ENCODE data around the gene CALML4.

The CALML4 gene

DNA sequence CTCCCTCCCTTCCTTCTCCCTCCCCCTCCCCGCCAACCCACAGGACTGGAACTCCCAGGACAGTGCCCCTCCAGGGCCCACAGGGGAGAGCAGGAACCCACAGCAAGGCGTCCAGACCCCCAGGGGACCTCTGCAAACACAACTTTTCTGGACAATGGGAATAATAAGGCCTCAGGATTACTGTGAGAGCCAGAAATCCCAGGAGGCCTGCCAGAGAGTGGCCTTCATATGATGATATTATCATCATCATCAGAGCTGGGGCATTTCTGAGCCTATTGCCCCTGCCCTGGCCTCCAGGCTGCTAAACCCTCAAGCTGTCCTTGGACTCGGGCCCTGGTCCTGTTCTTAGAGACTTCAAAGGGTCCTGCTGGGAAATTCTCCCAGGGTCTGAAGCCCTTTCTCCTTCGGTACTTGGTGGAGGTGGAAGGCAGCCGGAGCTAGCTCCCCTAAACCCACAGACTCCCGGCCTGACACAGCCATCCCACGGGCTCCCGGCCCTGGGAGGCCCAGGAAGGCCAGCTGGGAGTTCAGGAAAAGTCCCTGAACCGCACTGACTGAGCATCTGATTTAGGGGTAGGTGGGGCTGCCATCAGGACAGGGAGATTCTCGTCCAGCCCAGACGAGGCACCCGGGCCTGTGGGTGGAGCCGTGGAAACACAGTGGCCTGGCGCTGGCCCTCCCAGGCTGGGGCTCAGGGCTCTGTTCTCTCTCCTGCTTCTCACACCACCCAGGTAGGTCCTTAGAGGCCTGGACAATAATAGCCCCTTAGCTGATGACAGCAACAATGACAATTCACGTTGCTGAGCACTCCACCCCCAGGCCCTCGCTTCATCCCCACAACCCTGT, 4.9 kb downstream of the CALML4 start:
- Histone ChIP-seq H3K27ac (ENCODE audit: low read length) (no peak overlapping the region), H3K27me3 (ENCODE audit: control insufficient read depth in 1 of 2, insufficient read depth in 2 of 2, low read length in 2 of 2) (no peaks in the 10 kb centered on the region), H3K4me1 (ENCODE audit: control insufficient read depth, insufficient read depth, low read length) (peaks cover 26% of the 10 kb centered on the region), H3K9me3 (ENCODE audit: control insufficient read depth in 2 of 2, low read length in 2 of 2) (no peaks in the 10 kb centered on the region), H3K9ac (ENCODE audit: low read length in 2 of 2) (no peak overlapping the region), H3K36me3 (ENCODE audit: control insufficient read depth in 2 of 2, insufficient read depth in 2 of 2, low read length in 2 of 2) (no peaks in the 10 kb centered on the region), H3K4me3 (ENCODE audit: low read length in 2 of 2) (no peak overlapping the region)

DNA sequence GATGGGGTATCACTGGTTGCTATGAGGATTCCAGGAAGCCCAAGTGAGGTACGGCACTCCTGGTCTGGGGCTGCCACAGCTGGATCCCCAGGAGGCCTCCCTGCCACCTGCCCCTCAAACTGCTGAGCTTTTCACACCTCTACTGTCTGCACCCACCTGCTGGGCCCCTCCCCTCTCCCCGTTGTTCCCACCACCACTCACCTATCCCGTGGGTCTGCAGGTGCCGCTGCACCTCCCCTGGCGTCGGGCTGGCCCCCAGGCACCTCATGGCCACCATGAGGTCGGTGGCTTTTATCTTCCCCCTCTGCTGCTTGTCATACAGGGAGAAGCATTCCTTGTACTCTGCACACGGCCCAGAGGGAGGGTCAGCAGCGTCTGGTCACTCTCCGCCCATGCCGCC, 5.8 kb downstream of the CALML4 start:
- Histone ChIP-seq H3K27me3 (ENCODE audit: control insufficient read depth in 1 of 2, insufficient read depth in 2 of 2, low read length in 2 of 2) (no peaks in the 10 kb centered on the region), H3K9ac (ENCODE audit: low read length in 2 of 2) (no peak overlapping the region), H3K27ac (ENCODE audit: low read length) (no peak overlapping the region), H3K9me3 (ENCODE audit: control insufficient read depth in 2 of 2, low read length in 2 of 2) (no peaks in the 10 kb centered on the region), H3K36me3 (ENCODE audit: control insufficient read depth in 2 of 2, insufficient read depth in 2 of 2, low read length in 2 of 2) (no peaks in the 10 kb centered on the region), H3K4me3 (ENCODE audit: low read length in 2 of 2) (no peak overlapping the region), H3K4me1 (ENCODE audit: control insufficient read depth, insufficient read depth, low read length) (peaks cover 20% of the 10 kb centered on the region)

DNA sequence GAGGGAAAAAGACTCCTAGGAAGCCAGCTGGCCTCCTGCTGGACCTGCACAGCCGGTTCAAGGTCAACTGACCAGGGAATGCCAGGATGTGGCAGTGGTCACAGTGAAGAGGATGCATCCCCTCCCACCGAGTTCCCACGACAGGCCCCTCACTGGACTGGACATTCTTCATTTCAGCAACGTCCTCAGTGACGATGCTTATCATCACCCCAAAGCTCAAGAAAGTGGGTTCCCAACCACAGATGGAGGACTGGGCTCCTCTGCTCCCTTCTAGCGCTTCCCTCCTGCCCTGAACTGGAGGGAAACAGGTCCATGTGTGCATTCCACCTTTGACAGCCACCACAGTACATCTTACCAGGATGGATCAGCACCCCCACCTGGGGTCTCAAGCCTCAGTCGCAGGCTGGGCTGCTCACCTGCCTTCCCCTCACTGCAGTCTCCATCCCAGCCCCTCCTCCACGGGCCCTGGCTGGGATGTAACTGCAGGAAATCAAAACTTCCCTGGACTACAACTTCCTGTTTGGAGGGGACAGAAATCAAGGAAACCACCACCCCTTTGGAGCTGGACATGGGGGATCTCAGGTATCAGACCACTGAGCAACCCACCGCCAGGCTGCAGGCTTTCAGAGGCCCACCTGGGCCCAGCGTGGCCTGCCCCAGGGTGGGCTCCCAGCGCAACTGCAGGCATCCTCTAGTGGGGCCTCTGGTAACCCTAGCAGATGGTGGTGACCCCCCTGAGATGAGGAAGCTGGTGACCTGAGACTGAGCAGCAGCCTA, 7.3 kb downstream of the CALML4 start:
- H3K9ac ChIP-seq (ENCODE audit: low read length in 2 of 2): no peak overlapping the region
- H3K27ac ChIP-seq (ENCODE audit: low read length): no peak overlapping the region
- no peaks in the 10 kb centered on the region for H3K27me3 ChIP-seq (ENCODE audit: control insufficient read depth in 1 of 2, insufficient read depth in 2 of 2, low read length in 2 of 2)
- no peaks in the 10 kb centered on the region for H3K9me3 ChIP-seq (ENCODE audit: control insufficient read depth in 2 of 2, low read length in 2 of 2)
- H3K4me1 ChIP-seq (ENCODE audit: control insufficient read depth, insufficient read depth, low read length): peaks cover 21% of the 10 kb centered on the region
- H3K36me3 ChIP-seq (ENCODE audit: control insufficient read depth in 2 of 2, insufficient read depth in 2 of 2, low read length in 2 of 2): peaks cover under 1 to 4% of the 10 kb centered on the region in 2 donors
- no peak overlapping the region for H3K4me3 ChIP-seq (ENCODE audit: low read length in 2 of 2)

DNA sequence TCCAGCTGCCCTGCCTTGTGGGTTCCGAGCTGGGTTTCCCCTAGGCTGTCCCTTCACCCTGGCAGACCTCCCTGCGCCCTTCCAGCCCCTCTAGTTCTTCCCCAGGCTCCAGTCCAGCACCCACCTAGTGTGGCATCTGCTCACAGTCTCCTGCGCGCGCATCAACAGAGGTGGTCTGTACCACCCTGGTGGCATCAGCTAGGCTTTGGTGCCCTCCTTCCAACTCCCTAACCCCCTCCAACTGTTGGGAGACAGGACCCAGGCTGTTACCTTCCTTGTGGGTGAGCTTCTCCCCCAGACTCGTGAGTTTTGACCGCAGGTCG, 8.0 kb downstream of the CALML4 start:
- Histone ChIP-seq H3K27me3 (ENCODE audit: control insufficient read depth in 1 of 2, insufficient read depth in 2 of 2, low read length in 2 of 2) (no peaks in the 10 kb centered on the region), H3K4me1 (ENCODE audit: control insufficient read depth, insufficient read depth, low read length) (peaks cover 26% of the 10 kb centered on the region), H3K9me3 (ENCODE audit: control insufficient read depth in 2 of 2, low read length in 2 of 2) (no peaks in the 10 kb centered on the region), H3K4me3 (ENCODE audit: low read length in 2 of 2) (no peak overlapping the region), H3K36me3 (ENCODE audit: control insufficient read depth in 2 of 2, insufficient read depth in 2 of 2, low read length in 2 of 2) (peaks cover 3 to 4% of the 10 kb centered on the region in 2 donors), H3K9ac (ENCODE audit: low read length in 2 of 2) (no peak overlapping the region), H3K27ac (ENCODE audit: low read length) (no peak overlapping the region)

DNA sequence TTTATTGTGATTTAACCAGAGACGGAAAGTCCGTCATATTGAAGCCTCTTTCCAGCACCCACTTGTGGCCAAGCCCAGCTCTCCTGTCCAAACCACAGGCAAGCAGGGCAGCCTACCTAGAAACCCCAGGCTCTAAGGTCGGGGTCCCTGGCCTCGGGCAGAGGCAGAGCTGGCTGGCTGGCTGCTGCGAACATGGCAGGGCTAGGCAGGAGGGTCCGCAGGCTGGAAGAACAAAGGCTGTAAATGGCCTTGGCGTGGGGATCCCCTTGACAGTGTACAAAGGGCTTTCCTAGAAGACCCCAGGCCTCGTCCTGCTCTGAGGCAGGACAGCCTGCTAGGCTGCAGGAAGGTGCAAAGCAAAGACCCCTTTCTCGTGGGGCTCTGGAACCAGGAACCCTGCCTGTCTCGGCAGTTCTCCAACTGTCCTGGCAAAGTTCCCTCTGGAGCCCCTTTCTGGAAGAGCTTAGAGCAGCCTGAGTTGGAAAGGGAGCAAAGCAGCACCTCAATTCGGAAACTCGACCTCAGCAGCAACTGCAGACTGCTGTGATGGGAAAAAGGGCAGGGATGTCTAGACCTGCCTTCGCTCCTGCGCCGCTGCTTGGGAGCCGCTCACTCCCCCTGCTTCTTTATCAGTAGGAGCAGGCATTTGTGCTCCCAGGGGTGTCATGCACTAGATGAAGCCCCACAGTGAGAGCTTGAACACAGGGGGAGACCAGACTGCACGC, 8.5 kb downstream of the CALML4 start:
- H3K27me3 ChIP-seq (ENCODE audit: control insufficient read depth in 1 of 2, insufficient read depth in 2 of 2, low read length in 2 of 2): no peaks in the 10 kb centered on the region
- H3K4me3 ChIP-seq (ENCODE audit: low read length in 2 of 2): no peak overlapping the region
- H3K4me1 ChIP-seq (ENCODE audit: control insufficient read depth, insufficient read depth, low read length): peaks cover 28% of the 10 kb centered on the region
- H3K27ac ChIP-seq (ENCODE audit: low read length): no peak overlapping the region
- H3K9ac ChIP-seq (ENCODE audit: low read length in 2 of 2): no peak overlapping the region
- peaks cover 3 to 4% of the 10 kb centered on the region in 2 donors for H3K36me3 ChIP-seq (ENCODE audit: control insufficient read depth in 2 of 2, insufficient read depth in 2 of 2, low read length in 2 of 2)
- H3K9me3 ChIP-seq (ENCODE audit: control insufficient read depth in 2 of 2, low read length in 2 of 2): no peaks in the 10 kb centered on the region

DNA sequence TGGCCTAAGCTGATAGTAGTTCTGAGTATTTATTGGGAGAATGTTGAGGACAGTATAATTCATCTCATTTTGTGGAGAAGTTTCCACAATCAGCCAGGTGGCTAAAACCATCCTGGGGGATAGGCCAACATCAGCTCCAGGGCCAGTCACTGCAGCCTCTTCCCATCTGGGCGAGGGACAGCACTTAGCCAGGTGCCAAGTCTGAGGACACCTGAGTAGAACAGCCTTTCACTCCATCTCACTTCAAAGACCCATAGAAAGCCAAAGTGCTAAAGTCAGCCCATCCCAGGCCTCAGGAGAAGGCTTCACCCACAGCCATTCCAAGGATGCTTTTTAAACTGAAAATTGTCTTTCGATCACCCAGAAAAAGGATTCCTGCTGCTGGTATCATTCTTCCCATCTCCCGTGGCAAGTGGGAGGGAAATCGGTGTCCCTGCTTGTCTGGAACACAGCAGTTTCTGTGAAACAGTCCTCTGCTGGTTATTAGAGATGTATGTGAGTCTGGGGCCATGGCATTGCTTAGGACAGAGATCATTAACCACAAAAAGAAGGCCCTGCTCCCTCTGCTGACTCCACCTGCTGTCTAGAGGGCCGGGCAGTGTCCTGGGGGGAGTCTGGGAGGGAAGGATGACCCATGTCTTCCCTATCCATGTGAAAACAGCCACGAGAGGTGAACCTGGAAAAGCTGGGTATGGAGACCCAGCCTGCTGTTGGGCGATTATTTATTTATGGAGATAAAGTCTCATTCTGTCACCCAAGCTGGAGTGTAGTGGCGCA, 9.6 kb downstream of the CALML4 start:
- H3K9ac ChIP-seq (ENCODE audit: low read length in 2 of 2): no peak overlapping the region
- peak overlapping the region; percentile 37 for H3K27ac ChIP-seq (ENCODE audit: low read length)
- no peaks in the 10 kb centered on the region for H3K27me3 ChIP-seq (ENCODE audit: control insufficient read depth in 1 of 2, insufficient read depth in 2 of 2, low read length in 2 of 2)
- no peaks in the 10 kb centered on the region for H3K9me3 ChIP-seq (ENCODE audit: control insufficient read depth in 2 of 2, low read length in 2 of 2)
- H3K36me3 ChIP-seq (ENCODE audit: control insufficient read depth in 2 of 2, insufficient read depth in 2 of 2, low read length in 2 of 2): peaks cover 3 to 4% of the 10 kb centered on the region in 2 donors
- H3K4me3 ChIP-seq (ENCODE audit: low read length in 2 of 2): no peak overlapping the region
- H3K4me1 ChIP-seq (ENCODE audit: control insufficient read depth, insufficient read depth, low read length): peaks cover 27% of the 10 kb centered on the region

DNA sequence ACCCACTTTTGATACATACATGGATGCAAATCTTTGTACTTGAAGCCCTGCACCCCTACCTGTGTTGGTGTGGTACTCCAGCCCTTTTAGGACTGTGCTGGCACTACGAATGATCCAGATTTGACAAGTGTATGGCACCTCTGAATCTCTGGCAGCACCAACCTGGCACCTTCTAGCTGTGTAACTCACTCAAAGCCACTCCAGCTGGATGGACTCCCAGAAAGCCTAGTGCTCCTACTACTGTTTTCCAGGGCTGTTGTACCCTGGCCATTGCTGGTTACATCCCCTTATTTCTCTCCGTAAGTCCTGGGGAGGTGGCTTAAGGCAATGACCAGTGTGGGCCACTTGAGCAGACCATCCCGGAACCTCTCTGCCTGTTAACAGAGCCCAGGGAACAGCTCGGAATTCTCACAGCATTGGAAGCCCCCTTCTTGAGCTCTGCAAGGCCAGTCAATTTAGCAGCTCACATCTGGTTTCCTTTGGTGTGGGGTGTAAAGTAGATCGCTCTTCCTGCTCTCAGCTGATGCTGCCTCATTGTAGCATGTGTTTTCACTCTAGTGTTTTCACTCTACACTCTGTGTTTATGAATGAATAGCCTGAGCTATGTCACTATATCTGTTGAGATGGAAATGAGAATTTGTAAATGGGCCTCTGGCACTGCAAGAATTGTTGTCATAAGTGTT, 12.2 kb downstream of the CALML4 start:
- Histone ChIP-seq H3K27me3 (ENCODE audit: control insufficient read depth in 1 of 2, insufficient read depth in 2 of 2, low read length in 2 of 2) (no peaks in the 10 kb centered on the region), H3K9me3 (ENCODE audit: control insufficient read depth in 2 of 2, low read length in 2 of 2) (no peaks in the 10 kb centered on the region), H3K4me3 (ENCODE audit: low read length in 2 of 2) (no peak overlapping the region), H3K9ac (ENCODE audit: low read length in 2 of 2) (no peak overlapping the region), H3K4me1 (ENCODE audit: control insufficient read depth, insufficient read depth, low read length) (peaks cover 23% of the 10 kb centered on the region), H3K27ac (ENCODE audit: low read length) (peak overlapping the region; percentile 19), H3K36me3 (ENCODE audit: control insufficient read depth in 2 of 2, insufficient read depth in 2 of 2, low read length in 2 of 2) (peaks cover 3 to 4% of the 10 kb centered on the region in 2 donors)

DNA sequence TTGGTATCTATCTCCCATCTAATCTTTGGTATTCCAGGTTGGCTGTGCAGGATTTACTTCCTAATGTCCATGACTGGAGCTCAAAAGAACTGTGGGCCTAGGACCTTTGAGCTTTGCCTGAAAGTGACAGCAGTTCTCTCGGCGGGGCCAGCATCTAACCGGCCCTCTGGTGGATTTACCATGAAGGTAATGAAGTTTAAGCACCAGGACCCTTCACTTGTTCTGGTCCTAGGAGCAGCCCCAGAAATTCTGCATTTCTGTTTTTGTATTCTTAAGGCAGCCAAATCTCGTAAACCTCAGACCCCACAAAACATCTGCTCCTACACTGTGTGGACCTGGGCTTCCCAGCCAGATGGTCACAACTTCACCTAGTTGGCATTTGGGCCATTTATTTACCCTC, 13.0 kb downstream of the CALML4 start:
- H3K4me1 ChIP-seq (ENCODE audit: control insufficient read depth, insufficient read depth, low read length): peaks cover 26% of the 10 kb centered on the region

DNA sequence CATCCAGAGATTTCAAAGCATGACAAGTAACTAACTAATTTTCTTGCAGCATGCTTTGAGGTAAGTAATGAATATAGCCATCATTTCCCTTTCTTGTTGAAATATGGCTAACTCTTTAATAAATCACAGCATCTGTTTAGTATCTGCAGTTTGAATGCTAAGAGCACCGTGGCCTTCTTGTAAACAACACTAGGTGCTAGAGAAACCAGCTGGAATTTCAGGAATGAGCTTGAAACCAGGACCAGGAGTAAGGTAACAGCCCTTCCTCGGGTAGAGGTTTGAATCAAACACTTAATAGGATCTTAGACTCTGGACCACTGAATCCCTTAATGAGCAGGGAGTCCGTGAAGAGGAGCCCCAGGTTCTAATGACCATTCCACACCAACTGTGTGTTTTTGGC, 13.6 kb downstream of the CALML4 start:
- Histone ChIP-seq H3K4me3 (ENCODE audit: low read length in 2 of 2) (peak overlapping the region in 1 of 2 donors; percentile 6), H3K27me3 (ENCODE audit: control insufficient read depth in 1 of 2, insufficient read depth in 2 of 2, low read length in 2 of 2) (no peaks in the 10 kb centered on the region), H3K36me3 (ENCODE audit: control insufficient read depth in 2 of 2, insufficient read depth in 2 of 2, low read length in 2 of 2) (peaks cover 3 to 4% of the 10 kb centered on the region in 2 donors), H3K9ac (ENCODE audit: low read length in 2 of 2) (no peak overlapping the region), H3K4me1 (ENCODE audit: control insufficient read depth, insufficient read depth, low read length) (peaks cover 23% of the 10 kb centered on the region), H3K27ac (ENCODE audit: low read length) (peak overlapping the region; percentile 19), H3K9me3 (ENCODE audit: control insufficient read depth in 2 of 2, low read length in 2 of 2) (no peaks in the 10 kb centered on the region)

More for the DNA sequence above, 13.0 kb downstream of the CALML4 start:
- Histone ChIP-seq H3K9me3 (ENCODE audit: control insufficient read depth in 2 of 2, low read length in 2 of 2) (no peaks in the 10 kb centered on the region), H3K27me3 (ENCODE audit: control insufficient read depth in 1 of 2, insufficient read depth in 2 of 2, low read length in 2 of 2) (no peaks in the 10 kb centered on the region), H3K4me3 (ENCODE audit: low read length in 2 of 2) (no peak overlapping the region), H3K9ac (ENCODE audit: low read length in 2 of 2) (no peak overlapping the region), H3K27ac (ENCODE audit: low read length) (peak overlapping the region; percentile 19), H3K36me3 (ENCODE audit: control insufficient read depth in 2 of 2, insufficient read depth in 2 of 2, low read length in 2 of 2) (peaks cover 3 to 4% of the 10 kb centered on the region in 2 donors)

DNA sequence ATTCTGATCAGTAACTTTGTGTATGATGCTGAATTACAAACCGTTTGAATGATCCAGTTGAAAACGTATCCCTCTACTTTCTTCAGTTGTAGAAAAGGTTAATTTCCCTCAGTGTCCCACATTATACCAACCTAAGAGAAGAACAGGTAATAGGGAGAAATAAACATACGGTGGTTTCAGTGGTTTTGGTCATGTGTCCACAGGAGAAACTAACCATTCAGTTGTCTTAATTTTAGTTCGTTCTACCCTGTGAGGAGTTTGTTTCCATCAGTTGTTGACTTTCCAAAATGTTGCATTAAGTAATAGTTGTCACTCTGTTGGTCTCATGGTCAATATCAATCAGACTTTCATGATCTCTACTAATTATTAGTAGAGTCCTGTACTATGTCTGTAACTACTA, 15.1 kb downstream of the CALML4 start:
- Histone ChIP-seq H3K27ac (ENCODE audit: low read length) (no peak overlapping the region), H3K4me1 (ENCODE audit: control insufficient read depth, insufficient read depth, low read length) (peaks cover 23% of the 10 kb centered on the region), H3K27me3 (ENCODE audit: control insufficient read depth in 1 of 2, insufficient read depth in 2 of 2, low read length in 2 of 2) (no peaks in the 10 kb centered on the region), H3K9me3 (ENCODE audit: control insufficient read depth in 2 of 2, low read length in 2 of 2) (no peaks in the 10 kb centered on the region), H3K36me3 (ENCODE audit: control insufficient read depth in 2 of 2, insufficient read depth in 2 of 2, low read length in 2 of 2) (peaks cover 3 to 4% of the 10 kb centered on the region in 2 donors), H3K4me3 (ENCODE audit: low read length in 2 of 2) (no peak overlapping the region), H3K9ac (ENCODE audit: low read length in 2 of 2) (no peak overlapping the region)
